H1 (cell line): ENCODE data around the gene POLA1. TPM values are rescaled to one million over a fixed set of nuclear protein-coding genes. Genes with fewer than 3 reads are reported as not detected.
A peak's percentile ranks its signal among the peaks of the same experiment; 100 is the strongest.

Source experiments
- CTCF ChIA-PET: fragments of 300-600 bp; sonication (Branson Sonifier 250); formaldehyde crosslinking; loops from one replicate; lab custom pipeline; 2021; ENCODE audit not compliant: partially characterized antibody; lab: Charles Lee
- POLR2A ChIA-PET: fragments of 300-600 bp; sonication (Branson Sonifier 250); formaldehyde crosslinking; loops from one replicate; lab custom pipeline; 2021; ENCODE audit warnings: inconsistent platforms; ENCODE audit not compliant: partially characterized antibody; lab: Charles Lee
- DNase-seq, 2 experiments: peaks; one replicate each; pipeline versions ENCODE4 v3.0.0 to v3.0.0-alpha.2; 2010 to 2022; ENCODE audit warnings: low spot score in 2 of 2, low read depth in 1 of 2, mixed read lengths in 1 of 2
- FAIRE-seq: peaks from 2 replicates; lab custom pipeline; 2011; peaks lifted over from hg19 to GRCh38; lab: Jason Lieb, UNC
- H2AFZ ChIP-seq: 2 replicates; pipeline ENCODE4 v1.8.1; 2012; ENCODE audit warnings: low read length, inconsistent platforms
- H2AK5ac ChIP-seq: 2 replicates; pipeline ENCODE4 v1.6.1; 2013; ENCODE audit warnings: low read depth, low read length
- H2BK120ac ChIP-seq: replicated peaks from 2 replicates; pipeline ENCODE3; 2013; ENCODE audit warnings: low read depth, low read length, inconsistent platforms
- H2BK12ac ChIP-seq: 2 replicates; pipeline ENCODE4 v1.6.1; 2013; ENCODE audit warnings: low read depth, low read length
- H2BK15ac ChIP-seq: 2 replicates; pipeline ENCODE4 v1.6.1; 2013; ENCODE audit warnings: low read length
- H2BK20ac ChIP-seq: 2 replicates; pipeline ENCODE4 v1.6.1; 2013; ENCODE audit warnings: low read length
- H2BK5ac ChIP-seq: 2 replicates; pipeline ENCODE4 v1.6.1; 2013; ENCODE audit warnings: low read depth, low read length
- H3K14ac ChIP-seq: 2 replicates; pipeline ENCODE4 v1.6.1; 2013; ENCODE audit warnings: inconsistent platforms; ENCODE audit not compliant: insufficient read length
- H3K18ac ChIP-seq: 2 replicates; pipeline ENCODE4 v1.6.1; 2013; ENCODE audit warnings: low read length; ENCODE audit errors: extremely low read depth
- H3K23ac ChIP-seq: 2 replicates; pipeline ENCODE4 v1.6.1; 2013; ENCODE audit warnings: inconsistent platforms; ENCODE audit not compliant: insufficient read length
- H3K23me2 ChIP-seq: 2 replicates; pipeline ENCODE4 v1.6.1; 2013; ENCODE audit warnings: low read depth, low read length
- H3K27ac ChIP-seq: 2 replicates; pipeline ENCODE4 v1.6.1; 2011; ENCODE audit warnings: low read depth, low read length, inconsistent platforms
- H3K27me3 ChIP-seq, 4 experiments: replicated peaks in 1 of 4; 1 replicate in 1 of 4; 2 replicates in 3 of 4; pipeline versions ENCODE4 v1.6.1 to v1.8.1; 2011 to 2013; ENCODE audit warnings: low read length in 3 of 4, mild to moderate bottlenecking in 3 of 4, inconsistent platforms in 2 of 4, mixed read lengths in 2 of 4, moderate library complexity in 1 of 4; ENCODE audit not compliant: control insufficient read depth in 3 of 4, insufficient read depth in 3 of 4; ENCODE audit errors: extremely low read depth in 1 of 4
- H3K36me3 ChIP-seq, 4 experiments: 2 replicates each; pipeline versions ENCODE4 v1.6.1 to v1.8.1; 2011 to 2013; ENCODE audit warnings: mild to moderate bottlenecking in 4 of 4, low read length in 3 of 4, moderate library complexity in 2 of 4, control low read depth in 1 of 4, inconsistent platforms in 1 of 4; ENCODE audit not compliant: insufficient read depth in 4 of 4, control insufficient read depth in 2 of 4
- H3K4ac ChIP-seq: replicated peaks from 2 replicates; pipeline ENCODE3; 2013; ENCODE audit warnings: low read length, low read depth, mixed read lengths, inconsistent platforms; ENCODE audit not compliant: insufficient read length
- H3K4me1 ChIP-seq, 4 experiments: replicated peaks in 1 of 4; 1 replicate in 1 of 4; 2 replicates in 3 of 4; pipeline versions ENCODE4 v1.6.1 to v1.8.1; 2011 to 2013; ENCODE audit warnings: low read length in 3 of 4, inconsistent platforms in 2 of 4, mixed read lengths in 1 of 4; ENCODE audit not compliant: insufficient read depth in 4 of 4, control insufficient read depth in 3 of 4
- H3K4me2 ChIP-seq, 2 experiments: 2 replicates each; pipeline versions ENCODE4 v1.6.1 to v1.8.1; 2011 to 2013; ENCODE audit warnings: low read depth in 2 of 2, low read length in 2 of 2, control low read depth in 1 of 2, inconsistent platforms in 1 of 2, mild to moderate bottlenecking in 1 of 2; ENCODE audit not compliant: insufficient read depth in 1 of 2
- H3K4me3 ChIP-seq, 4 experiments: fragments of 200-600, 300-600 bp in 1 of 4; sonication (generic), shearing (Covaris generic), sonication (Bioruptor Twin) in 1 of 4; 2 replicates each; pipeline versions ENCODE4 v1.5.1 to v1.8.1; 2011 to 2016; ENCODE audit warnings: low read length in 4 of 4, low read depth in 3 of 4, control low read depth in 2 of 4, inconsistent platforms in 2 of 4, mild to moderate bottlenecking in 2 of 4, mixed read lengths in 1 of 4, moderate library complexity in 1 of 4; ENCODE audit not compliant: insufficient read depth in 2 of 4; ENCODE audit errors: extremely low read depth in 1 of 4
- H3K56ac ChIP-seq: replicated peaks from 2 replicates; pipeline ENCODE3; 2013; ENCODE audit warnings: low read depth, mild to moderate bottlenecking, mixed read lengths, low read length, inconsistent platforms; ENCODE audit not compliant: insufficient read length
- H3K79me1 ChIP-seq: 2 replicates; pipeline ENCODE4 v1.6.1; 2013; ENCODE audit warnings: low read depth, low read length, control low read depth
- H3K79me2 ChIP-seq, 2 experiments: 2 replicates each; pipeline versions ENCODE4 v1.6.1 to v1.8.1; 2012 to 2013; ENCODE audit warnings: low read length in 2 of 2, mild to moderate bottlenecking in 2 of 2, inconsistent platforms in 1 of 2; ENCODE audit not compliant: insufficient read depth in 2 of 2, control insufficient read depth in 1 of 2
- H3K9ac ChIP-seq, 4 experiments: replicated peaks in 1 of 4; 1 replicate in 1 of 4; 2 replicates in 3 of 4; pipeline versions ENCODE4 v1.6.1 to v1.8.1; 2011 to 2013; ENCODE audit warnings: low read depth in 3 of 4, low read length in 3 of 4, control low read depth in 2 of 4, mild to moderate bottlenecking in 2 of 4, moderate library complexity in 2 of 4, inconsistent platforms in 1 of 4; ENCODE audit errors: extremely low read depth in 1 of 4
- H3K9me3 ChIP-seq, 2 experiments: 2 replicates each; pipeline versions ENCODE4 v1.6.1 to v1.8.1; 2012 to 2013; ENCODE audit warnings: mild to moderate bottlenecking in 2 of 2, moderate library complexity in 2 of 2, control low read depth in 1 of 2, inconsistent platforms in 1 of 2, low read depth in 1 of 2, low read length in 1 of 2, mixed read lengths in 1 of 2; ENCODE audit not compliant: insufficient read depth in 2 of 2
- H4K20me1 ChIP-seq, 2 experiments: replicated peaks in 1 of 2; 2 replicates each; pipeline versions ENCODE3 to v1.8.1; 2011 to 2013; ENCODE audit warnings: inconsistent platforms in 2 of 2, low read length in 2 of 2, mild to moderate bottlenecking in 1 of 2; ENCODE audit not compliant: insufficient read depth in 2 of 2, control insufficient read depth in 1 of 2
- H4K5ac ChIP-seq: 2 replicates; pipeline ENCODE4 v1.6.1; 2013; ENCODE audit warnings: low read length, low read depth, mixed read lengths, inconsistent platforms; ENCODE audit not compliant: insufficient read length
- H4K8ac ChIP-seq: 2 replicates; pipeline ENCODE4 v1.8.0; 2013; ENCODE audit warnings: mild to moderate bottlenecking, moderate library complexity, low read length, inconsistent platforms; ENCODE audit not compliant: insufficient read depth; ENCODE audit errors: extremely low read depth
- H4K91ac ChIP-seq: replicated peaks from 2 replicates; pipeline ENCODE3; 2013; ENCODE audit warnings: low read length, mixed read lengths, inconsistent platforms; ENCODE audit not compliant: insufficient read length
- CEBPB ChIP-seq: IDR thresholded peaks from 2 replicates; pipeline ENCODE4 v1.6.1; 2012; ENCODE audit warnings: low read depth, low read length
- RXRA ChIP-seq: IDR thresholded peaks from 2 replicates; pipeline ENCODE4 v1.6.1; 2011; ENCODE audit warnings: low read depth, mild to moderate bottlenecking, low read length, moderate library complexity; ENCODE audit not compliant: insufficient read depth
- polyA plus RNA-seq, 7 experiments: library from polyadenylated mRNA; depleted of rRNA in 3 of 7; stranded (reverse) in 5 of 7; unstranded in 2 of 7; fragments of >200 nt in 5 of 7; fragments of 200-250 nt in 2 of 7; gene quantifications; 1 replicate in 5 of 7; 2 replicates in 1 of 7; 4 replicates in 1 of 7; pipeline versions ENCODE4 v1.2.1 to v1.2.3, GENCODE V29; 2011 to 2013; ENCODE audit warnings: missing spikeins in 2 of 7, mixed read lengths in 2 of 7
- total RNA-seq: library from RNA; stranded (reverse); fragmentation: NEBNext Ultra II Directional; extraction: Animal tissue kit (Norgen Biotek cat#: 25700); gene quantifications from 2 replicates; pipeline ENCODE4 v1.2.1, GENCODE V29; 2021

POLA1 gene
- total and polyA plus RNA-seq, 2 of the 8 experiments (the other 6 are each of a cell fraction or from before 2014, with no cell fraction given), result 5.6 to 34.9 TPM

DNA sequence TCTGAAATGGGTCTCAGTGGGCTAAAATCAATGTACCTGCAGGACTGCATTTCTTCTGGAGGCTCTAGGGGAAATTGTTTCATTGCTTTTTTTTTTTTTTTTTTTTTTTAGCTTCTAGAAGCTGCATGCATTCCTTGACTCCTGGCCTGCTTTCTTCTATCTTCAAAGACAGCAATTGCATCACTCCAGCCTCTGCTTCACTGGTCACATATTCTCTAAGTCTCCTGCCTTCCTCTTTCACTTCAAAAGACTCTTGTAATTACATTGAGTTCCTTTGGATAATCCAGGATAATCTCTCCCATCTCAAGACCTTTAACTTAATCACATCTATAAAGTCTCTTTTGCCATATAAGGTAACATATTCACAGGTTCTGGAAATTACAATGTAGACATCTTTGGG is 35.3 kb upstream of the POLA1 start:
- Histone ChIP-seq H4K91ac (no peak overlapping the region), H3K56ac (no peak overlapping the region), H2AK5ac (no peak overlapping the region), H3K9ac (no peak overlapping the region), H3K9me3 (no peaks in the 10 kb centered on the region), H4K5ac (no peak overlapping the region), H2AFZ (no peak overlapping the region), H3K79me2 (no peaks in the 10 kb centered on the region), H2BK5ac (no peak overlapping the region), H3K23ac (no peak overlapping the region), H3K4me3 (no peak overlapping the region), H3K18ac (no peak overlapping the region), H4K8ac (no peak overlapping the region), H3K4me2 (no peak overlapping the region), H4K20me1 (no peaks in the 10 kb centered on the region), H3K14ac (no peak overlapping the region), H3K79me1 (no peaks in the 10 kb centered on the region), H2BK20ac (no peak overlapping the region), H3K27me3 (no peaks in the 10 kb centered on the region), H3K36me3 (no peaks in the 10 kb centered on the region), H3K4me1 (no peaks in the 10 kb centered on the region; a peak in 1 of 7 replicates), H2BK15ac (no peak overlapping the region), H3K27ac (no peak overlapping the region), H3K4ac (no peak overlapping the region), H2BK12ac (no peak overlapping the region), H2BK120ac (no peak overlapping the region), H3K23me2 (no peaks in the 10 kb centered on the region)
- FAIRE-seq (no peak), DNase-seq (no peak)
- ChIA-PET POLR2A (no interaction called here), CTCF (interaction anchor here (0.9 kb wide), 1 partner anchor 14 kb away, joined by 4 read pairs; no protein-coding TSS in a partner anchor)
- TF ChIP-seq CEBPB (peak; percentile 70; the same call in 1 of the 2 replicates), RXRA (no peak)
